Hepatocyte (in vitro differentiated cells): ENCODE measurements around the gene CEP89. TPM values are rescaled to one million over a fixed set of nuclear protein-coding genes. Genes with fewer than 3 reads are reported as not detected.

Experiments used
- DNase-seq: peaks from one replicate; pipeline ENCODE4 v3.0.0-alpha.2; 2016; ENCODE audit warnings: low spot score
- H2AFZ ChIP-seq: fragments of 200-600 bp; sonication (generic); 2 replicates; pipeline ENCODE4 v1.6.0; 2016; ENCODE audit warnings: antibody characterized with exemption, mild to moderate bottlenecking
- H3K27ac ChIP-seq: fragments of 200-600 bp; sonication (generic); 2 replicates; pipeline ENCODE4 v1.5.1; 2016; ENCODE audit warnings: mild to moderate bottlenecking
- H3K27me3 ChIP-seq: fragments of 200-600 bp; sonication (generic); 2 replicates; pipeline ENCODE4 v1.6.1; 2016
- H3K36me3 ChIP-seq: fragments of 200-600 bp; sonication (generic); replicated peaks from 2 replicates; pipeline ENCODE4 v1.5.1; 2016; ENCODE audit warnings: low read depth; ENCODE audit not compliant: insufficient read depth
- H3K4me1 ChIP-seq: fragments of 200-600 bp; sonication (generic); 2 replicates; pipeline ENCODE4 v1.5.1; 2016; ENCODE audit warnings: mild to moderate bottlenecking, moderate library complexity; ENCODE audit not compliant: insufficient read depth
- H3K4me2 ChIP-seq: fragments of 200-600 bp; sonication (generic); 2 replicates; pipeline ENCODE4 v1.6.0; 2016
- H3K4me3 ChIP-seq: fragments of 200-600 bp; sonication (generic); 2 replicates; pipeline ENCODE4 v1.5.1; 2016; ENCODE audit warnings: mild to moderate bottlenecking
- H3K79me2 ChIP-seq: fragments of 200-600 bp; sonication (generic); 2 replicates; pipeline ENCODE4 v1.6.0; 2017; ENCODE audit warnings: mild to moderate bottlenecking
- H3K9me2 ChIP-seq: fragments of 200-600 bp; sonication (generic); replicated peaks from 2 replicates; pipeline ENCODE4 v1.6.0; 2017; ENCODE audit warnings: mild to moderate bottlenecking; ENCODE audit not compliant: insufficient read depth
- H3K9me3 ChIP-seq: fragments of 200-600 bp; sonication (generic); 2 replicates; pipeline ENCODE4 v1.5.1; 2016; ENCODE audit warnings: low read depth, mild to moderate bottlenecking
- H4K20me1 ChIP-seq: fragments of 200-600 bp; sonication (generic); 2 replicates; pipeline ENCODE4 v1.6.0; 2016; ENCODE audit warnings: mild to moderate bottlenecking; ENCODE audit not compliant: insufficient read depth, poor library complexity, severe bottlenecking
- CTCF ChIP-seq: fragments of 200-600 bp; sonication (generic); IDR thresholded peaks from 2 replicates; pipeline ENCODE4 v1.5.1; 2016; ENCODE audit warnings: antibody characterized with exemption, mild to moderate bottlenecking; ENCODE audit not compliant: poor library complexity
- EZH2 ChIP-seq: fragments of 200-600 bp; sonication (generic); IDR thresholded peaks from 2 replicates; pipeline ENCODE4 v1.6.1; 2016; ENCODE audit warnings: antibody characterized with exemption, mild to moderate bottlenecking, borderline replicate concordance
- EZH2phosphoT487 ChIP-seq: fragments of 200-600 bp; sonication (generic); IDR thresholded peaks from one replicate; pipeline ENCODE4 v1.6.1; 2018; ENCODE audit warnings: antibody characterized with exemption, mild to moderate bottlenecking, low read depth, moderate library complexity; ENCODE audit not compliant: unreplicated experiment, severe bottlenecking
- WGBS: methylation state at CpG from one replicate; pipeline ENCODE4 v1.1.6; 2016; ENCODE audit warnings: low lambda C conversion rate; ENCODE audit errors: missing lambda C conversion rate; 5-methylcytosine and 5-hydroxymethylcytosine counted together
- polyA plus RNA-seq: library from polyadenylated mRNA; unstranded; fragments of >200 nt; fragmentation: Nextera tagmentation; extraction: Ambion mirVana; gene quantifications from 2 replicates; pipeline ENCODE4 v1.2.1, GENCODE V29; 2016
- total RNA-seq: library from RNA; depleted of rRNA; stranded (reverse); fragments of >200 nt; gene quantifications from 2 replicates; pipeline ENCODE4 v1.2.3, GENCODE V29; 2014

Gene CEP89
- total and polyA plus RNA-seq, 2 experiments from 2014 or later: 12.1 to 16.4 TPM

GRCh38 chr19:32876919-32877285 lies 94.9 kb downstream of the CEP89 start:
- H3K4me1 ChIP-seq: no peaks in the 10 kb centered on the region
- H3K79me2 ChIP-seq: no peaks in the 10 kb centered on the region
- H3K4me3 ChIP-seq: no peak overlapping the region
- TF ChIP-seq EZH2 (no peak), EZH2phosphoT487 (no peak), CTCF (no peak)
- peak overlapping the region; percentile 31 for H3K27ac ChIP-seq
- H3K4me2 ChIP-seq: no peak overlapping the region
- no peaks in the 10 kb centered on the region for H3K36me3 ChIP-seq
- no peaks in the 10 kb centered on the region for H3K9me3 ChIP-seq
- peak; percentile 72 for DNase-seq
- no peak overlapping the region for H2AFZ ChIP-seq
- H3K27me3 ChIP-seq: no peaks in the 10 kb centered on the region
- H4K20me1 ChIP-seq: no peaks in the 10 kb centered on the region
- H3K9me2 ChIP-seq: no peaks in the 10 kb centered on the region
- WGBS: 47% methylated on average over 12 of the region's 12 CpGs

DNA sequence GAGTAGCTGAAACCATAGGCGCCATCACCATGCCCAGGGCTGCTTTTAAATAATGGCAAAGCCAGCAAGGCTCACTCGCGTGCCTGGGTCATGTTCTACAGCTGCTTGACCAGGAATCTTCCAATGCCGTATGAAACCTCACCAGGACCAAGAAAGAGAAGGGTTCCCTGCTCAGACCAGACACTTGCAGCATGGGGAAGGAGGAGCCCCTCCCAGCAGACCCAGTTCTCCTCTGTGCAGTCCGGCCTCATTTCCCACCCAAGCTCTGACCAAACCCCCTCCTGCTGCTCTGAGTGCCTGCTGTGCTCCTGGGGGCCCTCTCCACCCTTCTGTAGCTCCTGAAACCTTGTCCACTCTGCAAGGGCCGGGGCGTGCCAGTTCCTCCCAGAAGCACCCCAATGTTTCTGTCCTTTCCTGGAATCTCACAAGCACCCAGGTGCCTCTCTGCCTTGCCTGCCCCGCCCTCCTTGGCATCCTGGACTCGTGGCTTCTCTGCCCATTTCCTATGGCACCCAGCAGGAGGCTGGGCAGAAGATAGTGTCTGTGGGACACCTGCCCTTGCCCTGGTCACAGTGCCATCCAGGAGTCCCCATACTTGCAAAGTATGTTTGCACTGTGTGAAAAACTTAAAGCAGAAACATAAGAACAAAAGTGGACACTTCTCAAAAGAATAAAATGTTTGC lies 95.4 kb downstream of the CEP89 start:
- 92% methylated on average over 9 of the region's 9 CpGs for WGBS
- Histone ChIP-seq H4K20me1 (no peaks in the 10 kb centered on the region), H3K4me1 (no peaks in the 10 kb centered on the region)

GRCh38 chr19:32875428-32875827 lies 96.3 kb downstream of the CEP89 start:
- TF ChIP-seq EZH2phosphoT487 (no peak), EZH2 (no peak), CTCF (no peak)
- Histone ChIP-seq H3K36me3 (no peaks in the 10 kb centered on the region), H3K27ac (no peak overlapping the region), H3K4me2 (no peak overlapping the region), H4K20me1 (no peaks in the 10 kb centered on the region), H2AFZ (no peak overlapping the region), H3K4me3 (no peak overlapping the region), H3K27me3 (no peaks in the 10 kb centered on the region), H3K79me2 (no peaks in the 10 kb centered on the region), H3K9me3 (no peaks in the 10 kb centered on the region), H3K4me1 (peaks cover 2% of the 10 kb centered on the region), H3K9me2 (no peaks in the 10 kb centered on the region)
- DNase-seq: no peak
- 78% methylated on average over 7 of the region's 7 CpGs for WGBS

More for the DNA sequence above, 95.4 kb downstream of the CEP89 start:
- no peaks in the 10 kb centered on the region for H3K27me3 ChIP-seq
- H3K27ac ChIP-seq: no peak overlapping the region
- H3K9me2 ChIP-seq: no peaks in the 10 kb centered on the region
- H3K79me2 ChIP-seq: no peaks in the 10 kb centered on the region
- H3K4me3 ChIP-seq: no peak overlapping the region
- no peaks in the 10 kb centered on the region for H3K9me3 ChIP-seq
- H3K36me3 ChIP-seq: no peaks in the 10 kb centered on the region
- TF ChIP-seq CTCF: no peak
- TF ChIP-seq EZH2: no peak
- no peak for TF ChIP-seq EZH2phosphoT487
- H2AFZ ChIP-seq: no peak overlapping the region
- H3K4me2 ChIP-seq: no peak overlapping the region
- no peak for DNase-seq
